ENCODE measurements around the gene FDCSP.
"Not testable (repeated sequence)": the region's sequence is repeated elsewhere in the genome, so short reads cannot be mapped to it uniquely, and the experiment has no call there.

FDCSP gene

DNA sequence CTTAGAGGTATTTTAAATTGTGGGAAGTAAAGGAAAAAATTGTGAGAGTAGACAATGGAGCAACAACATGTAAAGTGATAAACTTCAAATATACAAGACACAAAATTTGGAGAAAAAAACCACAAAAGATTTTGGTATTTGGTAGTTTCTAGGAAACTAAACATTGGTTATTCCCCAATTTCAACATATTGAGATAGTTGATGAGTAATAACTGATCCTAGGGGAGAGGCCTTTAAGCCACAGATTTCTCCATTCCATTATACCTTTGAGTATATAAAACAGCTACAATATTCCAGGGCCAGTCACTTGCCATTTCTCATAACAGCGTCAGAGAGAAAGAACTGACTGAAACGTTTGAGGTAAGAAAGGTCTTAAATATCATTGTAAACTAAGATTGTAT is at the start of gene FDCSP:
TSS of gene FDCSP (plus strand) at position 301 of the 400 bp plus-strand sequence. CDS start 5,071 bp downstream, outside the sequence.
- DNase-seq (ENCODE audit: low spot score), result no peak

DNA sequence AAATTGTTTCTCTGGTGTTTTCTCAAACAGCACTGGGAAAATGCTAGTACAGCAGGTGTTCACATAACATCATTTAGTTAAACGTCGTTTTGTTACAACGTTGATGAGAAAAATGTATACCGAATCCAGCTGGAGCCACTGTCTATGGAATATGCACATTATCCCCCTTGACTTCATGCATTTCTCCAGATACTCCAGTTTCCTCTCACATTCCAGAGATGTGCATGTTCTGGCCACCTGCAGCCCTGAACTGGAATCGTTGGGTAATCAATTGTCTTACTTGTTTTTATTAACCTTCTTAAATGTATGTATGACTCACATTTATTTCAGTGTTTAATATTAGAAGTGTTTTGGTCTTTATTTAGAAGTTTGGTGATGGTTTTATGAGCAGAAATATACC is 48.8 kb upstream of the FDCSP start:
- DNase-seq (ENCODE audit: low spot score), result no peak

DNA sequence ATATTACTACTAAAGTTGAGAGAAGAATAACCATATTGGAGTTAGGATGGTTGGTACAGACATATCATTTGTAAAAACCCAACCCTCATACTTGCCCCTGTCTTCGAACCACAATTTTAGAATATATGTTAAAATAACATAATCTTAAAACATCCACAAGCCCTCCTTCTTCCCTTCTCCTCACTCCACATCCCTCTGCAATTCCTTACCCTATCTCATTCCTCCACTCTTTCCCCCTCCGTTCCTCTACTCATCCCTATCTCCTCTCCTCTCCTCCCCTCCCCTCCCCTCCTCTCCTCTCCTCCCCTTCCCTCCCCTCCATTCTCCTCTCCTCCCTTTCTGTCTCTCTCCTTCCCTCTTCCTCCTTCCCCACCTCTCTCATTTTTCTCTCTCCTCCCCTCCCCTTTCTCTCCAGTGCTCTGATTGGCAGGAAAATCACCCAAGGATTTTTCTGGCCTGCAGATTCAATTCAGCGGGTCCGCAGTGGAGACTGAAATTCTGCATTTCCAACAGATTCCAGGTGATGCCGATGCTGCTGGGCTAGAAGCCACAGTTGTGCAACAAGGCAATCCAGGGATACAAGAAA is 47.8 kb upstream of the FDCSP start:
- DNase-seq (ENCODE audit: low spot score), result no peak

DNA sequence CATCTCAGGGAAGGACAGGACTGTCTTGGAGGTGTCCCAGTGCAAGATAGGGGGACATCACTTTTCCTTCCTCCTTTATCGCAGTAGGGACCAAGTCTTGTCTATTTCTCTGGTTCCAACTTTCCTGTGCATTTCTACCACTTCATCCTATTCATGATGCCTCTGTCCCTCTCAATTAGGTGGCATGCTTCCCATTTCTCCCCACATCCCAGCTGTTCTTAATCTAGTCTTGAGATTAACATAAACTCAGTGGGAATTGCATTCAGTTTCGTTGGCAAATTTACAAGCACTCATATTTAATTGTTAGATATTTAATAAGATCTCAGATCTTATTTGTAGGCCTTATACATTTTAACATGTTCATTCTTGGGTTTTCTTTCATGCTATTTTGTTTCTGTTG is 46.1 kb upstream of the FDCSP start:
- no peak for DNase-seq (ENCODE audit: low spot score)

DNA sequence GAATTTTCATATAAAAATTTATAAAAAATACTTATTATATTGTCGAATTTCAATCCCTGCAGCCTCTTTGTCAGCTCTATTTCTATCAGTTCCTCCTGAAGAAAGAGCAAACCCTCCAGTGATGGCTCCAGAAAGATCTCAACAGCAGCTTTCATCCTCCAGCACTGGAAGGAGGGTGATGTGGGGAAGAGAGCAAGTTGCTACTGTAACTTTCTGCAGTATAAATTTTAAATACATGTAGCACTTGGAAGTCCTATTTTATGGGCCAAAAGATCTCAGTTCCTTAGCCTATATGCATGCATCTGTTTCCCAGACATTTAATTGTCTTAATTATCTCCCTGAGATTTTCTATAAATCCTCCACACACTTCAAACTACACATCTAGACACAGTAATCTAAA is 44.1 kb upstream of the FDCSP start:
- DNase-seq (ENCODE audit: low spot score), result no peak

DNA sequence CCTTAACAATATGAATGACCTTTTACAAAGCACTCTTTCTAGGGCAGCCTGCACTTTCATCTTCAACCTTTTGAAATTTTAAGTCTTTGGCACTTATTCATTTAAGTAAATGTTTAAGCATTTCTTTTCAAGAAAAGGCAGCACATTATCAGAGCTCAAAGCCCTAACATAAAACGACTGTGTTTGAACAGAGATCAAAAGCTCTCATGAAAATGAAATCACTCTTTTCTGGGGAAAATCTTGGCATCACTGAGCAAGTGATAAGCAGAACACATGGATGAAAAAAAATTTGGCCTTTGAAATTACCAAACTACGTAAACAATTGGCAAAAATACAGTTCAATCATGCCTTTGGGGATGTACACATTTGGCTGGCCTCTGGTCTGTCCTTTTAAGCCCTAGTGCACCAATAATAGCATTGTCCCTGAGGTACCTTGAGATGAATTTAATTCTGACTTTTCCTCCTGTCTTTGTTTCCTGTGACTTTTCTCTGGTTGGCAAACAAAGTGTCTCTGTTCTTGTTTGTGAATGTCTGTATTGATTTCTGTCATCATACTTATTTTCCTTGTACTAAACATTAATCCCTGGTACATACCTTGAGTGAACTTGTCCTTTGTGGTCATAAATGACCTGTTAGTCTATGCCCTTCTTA is 43.3 kb upstream of the FDCSP start:
- no peak for DNase-seq (ENCODE audit: low spot score)

DNA sequence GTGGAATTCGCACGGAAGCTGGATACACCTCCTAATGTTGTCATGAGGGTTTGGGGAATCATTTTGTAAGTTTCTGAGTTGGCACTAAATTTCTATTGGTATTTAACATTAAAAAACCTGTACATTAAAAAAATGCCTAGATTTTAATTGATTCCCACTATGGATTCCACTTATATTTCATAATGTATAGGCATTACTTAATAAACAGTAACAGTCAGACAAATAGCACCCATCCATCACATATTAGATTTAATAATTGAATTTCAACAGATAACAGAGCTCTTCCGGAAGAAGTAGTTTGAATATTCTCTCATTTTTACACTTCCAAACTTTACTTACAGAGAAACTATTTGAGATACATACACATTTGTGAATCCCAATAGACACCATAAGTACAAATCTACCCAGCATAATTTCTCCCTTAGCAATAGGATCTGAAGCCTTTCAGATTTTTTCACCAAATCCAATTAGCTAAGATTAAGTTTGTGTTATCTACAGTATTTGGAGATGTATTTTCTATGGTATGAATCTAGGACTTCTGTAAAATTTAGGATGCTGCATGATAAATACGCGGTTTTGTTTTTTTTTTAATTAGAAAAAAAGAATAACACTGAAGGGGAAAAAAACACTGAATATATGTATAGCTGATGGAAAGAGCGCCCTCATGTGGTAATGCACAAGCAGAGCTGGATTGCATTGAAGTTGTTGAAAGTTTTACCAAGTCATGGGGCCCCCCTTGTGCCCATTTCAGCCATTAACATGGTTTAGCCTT is 42.6 kb upstream of the FDCSP start:
- DNase-seq (ENCODE audit: low spot score), result no peak

DNA sequence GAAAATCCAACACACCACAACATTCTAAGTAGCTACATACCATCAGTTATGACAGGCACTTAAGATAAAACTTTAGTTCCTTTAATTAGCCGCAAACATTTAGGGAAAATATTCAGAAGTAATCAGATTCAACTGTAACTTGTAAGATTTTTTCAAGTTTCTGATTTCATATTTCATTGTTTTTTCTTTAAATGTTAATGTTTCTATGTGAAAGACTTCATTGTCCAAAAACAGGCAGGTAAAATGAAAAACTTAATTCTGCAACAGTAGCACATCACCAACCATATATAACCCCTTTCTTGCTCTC is 42.0 kb upstream of the FDCSP start:
- no peak for DNase-seq (ENCODE audit: low spot score)

DNA sequence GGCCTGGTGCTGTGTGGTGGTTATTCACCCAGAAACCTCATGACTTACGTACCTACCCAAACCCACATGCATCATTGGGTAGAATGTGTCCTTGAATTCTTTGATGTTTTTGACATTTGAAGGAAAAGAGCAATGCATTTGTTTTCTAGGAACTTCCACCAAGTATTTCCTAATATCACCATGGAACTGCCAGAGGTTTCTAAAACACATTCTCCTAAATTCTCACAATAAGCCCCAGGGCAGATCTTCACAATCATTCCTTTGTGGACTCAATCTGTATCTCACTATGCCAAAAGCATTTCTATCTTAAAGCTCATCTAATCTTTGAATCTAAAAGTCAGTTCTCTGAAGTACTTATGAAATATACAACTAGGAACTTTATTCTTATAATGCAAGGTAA is 38.7 kb upstream of the FDCSP start:
- no peak for DNase-seq (ENCODE audit: low spot score)

DNA sequence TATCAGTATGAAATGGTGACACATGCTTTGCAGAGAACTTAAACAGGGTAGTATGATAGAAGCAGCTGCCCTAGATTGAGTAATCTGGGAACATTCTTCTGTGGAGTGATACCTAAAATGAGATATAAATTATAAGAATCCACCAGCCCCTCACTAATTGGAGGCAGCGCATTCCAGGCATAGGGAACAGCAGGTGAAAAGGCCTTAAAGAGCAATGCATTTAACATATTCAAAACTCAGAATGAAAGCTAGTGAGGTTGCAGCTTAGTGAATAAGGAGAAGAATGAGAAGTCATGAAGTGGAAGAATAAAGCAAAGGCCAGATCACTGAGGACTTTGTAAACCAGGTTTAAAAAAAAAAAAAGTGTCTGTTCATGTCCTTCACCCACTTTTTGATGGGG is 35.3 kb upstream of the FDCSP start:
- no peak for DNase-seq (ENCODE audit: low spot score)

DNA sequence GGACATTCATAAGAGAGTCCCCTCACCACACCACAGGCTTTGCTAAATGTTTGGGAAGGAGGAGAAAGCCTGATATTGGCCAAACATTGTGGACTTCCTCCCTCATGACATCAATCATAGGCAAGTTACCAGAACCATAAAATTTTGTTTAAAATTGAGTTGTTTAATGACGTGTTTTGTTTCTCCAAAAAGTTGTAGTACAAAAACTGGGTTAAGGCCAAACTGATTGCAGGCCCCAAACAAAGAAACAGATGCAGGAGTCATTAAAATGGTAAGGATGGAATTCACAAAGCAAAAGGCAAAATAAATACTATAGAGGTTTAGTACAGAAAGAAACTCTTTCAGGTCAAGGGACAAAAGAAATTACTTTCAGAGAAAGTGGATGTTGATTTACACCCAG is 34.3 kb upstream of the FDCSP start:
- no peak for DNase-seq (ENCODE audit: low spot score)

DNA sequence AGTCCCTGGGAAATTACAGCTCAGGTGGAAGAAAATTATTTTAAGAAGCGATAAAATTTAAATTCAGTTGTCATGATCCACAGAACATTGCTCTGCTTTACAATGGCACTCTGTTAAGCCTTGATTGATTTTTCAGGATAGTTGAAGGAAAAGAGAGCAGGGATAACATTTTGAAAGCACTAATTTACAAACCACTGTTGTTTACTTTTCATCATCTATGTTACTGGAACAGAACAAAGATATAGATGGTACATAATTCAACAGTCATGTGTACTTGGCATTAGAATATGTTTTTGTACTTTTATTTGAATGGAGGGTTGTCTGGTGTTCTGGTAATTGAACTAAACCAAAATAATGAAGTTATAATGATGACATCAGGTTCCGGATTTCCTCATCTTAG is 33.0 kb upstream of the FDCSP start:
- DNase-seq (ENCODE audit: low spot score), result no peak

DNA sequence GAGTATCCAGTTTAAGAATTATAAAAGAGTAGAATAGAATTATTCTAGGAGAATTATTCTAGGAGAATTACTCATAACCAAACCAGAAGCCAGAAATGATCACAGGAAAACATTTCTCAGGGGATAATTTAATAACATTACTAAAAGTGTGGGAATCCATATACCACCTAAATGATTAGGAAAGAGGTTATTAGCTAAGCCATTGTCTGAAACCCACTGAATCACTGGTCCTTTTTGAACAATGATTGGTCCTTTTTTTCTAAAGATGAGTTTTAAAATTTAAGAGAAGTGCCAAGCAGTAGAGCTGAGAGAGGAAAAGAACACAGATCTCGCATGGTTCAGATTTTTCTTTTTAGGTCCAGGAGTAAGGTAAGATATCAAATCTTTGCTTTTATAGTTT is 30.5 kb upstream of the FDCSP start, which contains the start of gene ODAM:
TSS of gene ODAM (plus strand) at position 301 of the 400 bp plus-strand sequence. CDS start 819 bp downstream, outside the sequence.
- no peak for DNase-seq (ENCODE audit: low spot score)

DNA sequence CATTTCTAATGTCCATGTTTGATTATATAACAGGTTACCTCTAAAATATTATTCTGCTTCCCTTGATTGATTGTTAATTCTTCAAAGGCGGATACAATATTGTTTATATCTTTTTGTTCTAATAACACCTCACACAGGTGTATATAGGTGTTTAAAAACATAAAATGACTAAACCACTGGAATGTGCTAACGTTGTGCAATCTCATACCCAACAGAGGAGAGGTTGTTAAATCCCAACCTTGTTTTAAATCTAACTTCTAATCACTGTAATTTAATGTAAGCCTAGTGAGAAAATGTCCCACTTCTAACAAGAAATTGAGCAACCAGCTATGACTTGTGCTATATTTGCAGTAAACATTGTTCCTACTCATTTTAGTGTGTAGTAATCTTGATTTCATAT is 29.1 kb upstream of the FDCSP start:
- DNase-seq (ENCODE audit: low spot score), result no peak

DNA sequence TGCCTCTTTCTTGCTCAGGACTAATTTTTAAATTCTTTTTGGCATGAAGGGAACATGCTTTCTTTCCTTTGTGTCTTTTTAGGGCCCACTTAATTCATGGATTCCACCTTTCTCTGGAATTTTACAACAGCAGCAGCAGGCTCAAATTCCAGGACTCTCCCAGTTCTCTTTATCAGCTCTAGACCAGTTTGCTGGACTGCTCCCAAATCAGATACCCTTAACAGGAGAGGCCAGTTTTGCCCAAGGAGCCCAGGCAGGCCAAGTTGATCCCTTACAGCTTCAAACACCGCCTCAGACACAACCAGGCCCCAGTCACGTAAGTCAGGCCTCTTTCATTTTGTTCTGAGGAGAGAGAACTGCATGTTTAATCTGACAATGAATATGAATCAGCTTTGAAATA is 28.1 kb upstream of the FDCSP start:
- no peak for DNase-seq (ENCODE audit: low spot score)

DNA sequence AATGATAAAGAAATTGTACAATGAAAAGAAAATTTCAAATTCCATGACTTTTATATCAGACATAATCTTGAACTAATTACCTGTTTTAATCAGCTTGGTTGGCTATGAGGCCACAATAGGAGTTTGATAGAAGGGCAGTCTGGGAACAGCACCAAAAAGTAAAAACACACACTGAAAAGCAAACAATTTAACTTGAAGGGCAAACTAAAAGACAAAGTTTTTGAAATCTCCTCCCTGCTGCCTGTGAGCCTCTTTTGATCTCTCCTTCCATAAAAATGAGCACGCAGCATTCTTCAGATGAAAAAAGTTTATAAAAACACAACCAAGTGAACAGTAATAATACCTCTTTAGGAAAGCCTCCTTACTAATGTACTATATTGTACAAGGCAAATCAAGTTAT is 22.3 kb upstream of the FDCSP start:
- no peak for DNase-seq (ENCODE audit: low spot score)

DNA sequence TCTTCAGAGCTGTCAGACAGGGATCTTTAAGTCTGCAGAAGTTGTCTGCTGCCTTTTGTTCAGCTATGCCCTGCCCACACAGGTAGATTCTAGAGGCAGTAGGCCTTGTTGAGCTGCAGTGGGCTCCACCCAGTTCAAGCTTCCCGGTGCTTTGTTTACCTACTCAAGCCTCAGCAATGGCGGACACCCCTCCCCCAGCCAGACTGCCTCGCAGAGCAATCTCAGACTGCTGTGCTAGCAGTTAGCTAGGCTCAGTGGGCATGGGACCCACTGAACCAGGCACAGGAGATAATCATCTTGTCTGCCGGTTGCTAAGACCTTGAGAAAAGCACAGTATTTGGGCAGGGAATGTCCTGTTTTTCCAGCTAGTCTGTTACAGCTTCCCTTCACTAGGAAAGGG is 13.2 kb upstream of the FDCSP start:
- DNase-seq (ENCODE audit: low spot score), result not testable (repeated sequence)

DNA sequence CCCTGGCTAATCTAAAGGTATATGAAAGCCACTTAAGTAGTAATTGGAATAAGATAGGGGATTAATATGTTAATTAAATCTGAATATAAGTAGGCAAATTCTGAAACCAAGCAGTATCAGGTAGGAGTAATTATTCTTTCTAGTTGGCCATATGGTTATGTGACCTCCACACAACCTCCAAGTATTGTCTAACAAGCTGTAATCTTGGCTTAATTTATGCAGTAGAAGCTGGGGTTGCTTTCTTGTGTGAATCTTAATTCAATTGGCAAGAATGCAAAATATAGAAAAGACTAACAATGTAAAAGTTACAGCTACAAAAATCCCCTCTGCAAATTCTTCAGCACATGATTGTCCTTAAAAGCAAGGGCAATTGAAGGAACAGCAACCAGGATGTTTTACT is 9.8 kb upstream of the FDCSP start:
- not testable (repeated sequence) for DNase-seq (ENCODE audit: low spot score)

DNA sequence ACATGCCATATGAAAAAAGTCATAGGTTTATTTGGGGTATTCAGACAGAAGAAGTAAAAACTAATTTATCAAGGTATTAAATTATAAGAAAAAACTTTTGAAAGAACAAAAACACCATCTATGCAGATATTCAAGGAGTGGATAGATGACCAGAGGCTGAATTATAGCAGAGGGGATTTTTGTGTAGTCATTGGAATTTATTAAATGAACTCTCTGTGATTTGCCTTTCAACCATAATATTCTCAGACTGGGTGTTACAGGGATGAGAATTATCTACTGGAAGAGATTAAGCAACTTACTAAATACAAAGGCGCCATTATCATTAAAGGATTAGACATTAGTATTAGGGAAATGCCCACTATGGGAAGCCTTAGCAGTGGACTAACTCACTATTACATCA is 9.4 kb upstream of the FDCSP start:
- DNase-seq (ENCODE audit: low spot score), result not testable (repeated sequence)

DNA sequence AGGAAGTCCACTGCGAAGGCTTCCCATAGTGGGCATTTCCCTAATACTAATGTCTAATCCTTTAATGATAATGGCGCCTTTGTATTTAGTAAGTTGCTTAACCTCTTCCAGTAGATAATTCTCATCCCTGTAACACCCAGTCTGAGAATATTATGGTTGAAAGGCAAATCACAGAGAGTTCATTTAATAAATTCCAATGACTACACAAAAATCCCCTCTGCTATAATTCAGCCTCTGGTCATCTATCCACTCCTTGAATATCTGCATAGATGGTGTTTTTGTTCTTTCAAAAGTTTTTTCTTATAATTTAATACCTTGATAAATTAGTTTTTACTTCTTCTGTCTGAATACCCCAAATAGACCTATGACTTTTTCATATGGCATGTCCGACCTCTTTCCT is 4.5 kb upstream of the FDCSP start:
- not testable (repeated sequence) for DNase-seq (ENCODE audit: low spot score)

DNA sequence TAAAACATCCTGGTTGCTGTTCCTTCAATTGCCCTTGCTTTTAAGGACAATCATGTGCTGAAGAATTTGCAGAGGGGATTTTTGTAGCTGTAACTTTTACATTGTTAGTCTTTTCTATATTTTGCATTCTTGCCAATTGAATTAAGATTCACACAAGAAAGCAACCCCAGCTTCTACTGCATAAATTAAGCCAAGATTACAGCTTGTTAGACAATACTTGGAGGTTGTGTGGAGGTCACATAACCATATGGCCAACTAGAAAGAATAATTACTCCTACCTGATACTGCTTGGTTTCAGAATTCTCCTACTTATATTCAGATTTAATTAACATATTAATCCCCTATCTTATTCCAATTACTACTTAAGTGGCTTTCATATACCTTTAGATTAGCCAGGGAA is 4.1 kb upstream of the FDCSP start:
- not testable (repeated sequence) for DNase-seq (ENCODE audit: low spot score)

DNA sequence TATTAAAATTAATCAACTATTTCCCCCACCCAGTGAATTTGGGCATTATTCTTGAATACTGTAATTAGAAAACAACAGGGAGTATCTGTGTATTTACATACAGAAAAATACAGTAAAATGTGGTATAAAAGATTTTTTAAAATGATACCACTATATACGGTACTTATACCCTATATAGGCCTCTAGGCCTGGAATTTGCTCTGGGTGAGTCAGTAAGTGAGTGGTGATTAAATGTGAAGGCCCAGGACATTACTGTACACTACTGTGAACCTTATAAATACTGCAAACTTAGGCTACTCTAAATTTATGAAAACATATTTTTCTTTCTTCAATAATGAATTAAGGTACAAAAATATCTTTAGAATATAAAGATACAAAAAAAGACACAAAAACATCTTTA is 10.2 kb downstream of the FDCSP start:
- DNase-seq (ENCODE audit: low spot score), result no peak

DNA sequence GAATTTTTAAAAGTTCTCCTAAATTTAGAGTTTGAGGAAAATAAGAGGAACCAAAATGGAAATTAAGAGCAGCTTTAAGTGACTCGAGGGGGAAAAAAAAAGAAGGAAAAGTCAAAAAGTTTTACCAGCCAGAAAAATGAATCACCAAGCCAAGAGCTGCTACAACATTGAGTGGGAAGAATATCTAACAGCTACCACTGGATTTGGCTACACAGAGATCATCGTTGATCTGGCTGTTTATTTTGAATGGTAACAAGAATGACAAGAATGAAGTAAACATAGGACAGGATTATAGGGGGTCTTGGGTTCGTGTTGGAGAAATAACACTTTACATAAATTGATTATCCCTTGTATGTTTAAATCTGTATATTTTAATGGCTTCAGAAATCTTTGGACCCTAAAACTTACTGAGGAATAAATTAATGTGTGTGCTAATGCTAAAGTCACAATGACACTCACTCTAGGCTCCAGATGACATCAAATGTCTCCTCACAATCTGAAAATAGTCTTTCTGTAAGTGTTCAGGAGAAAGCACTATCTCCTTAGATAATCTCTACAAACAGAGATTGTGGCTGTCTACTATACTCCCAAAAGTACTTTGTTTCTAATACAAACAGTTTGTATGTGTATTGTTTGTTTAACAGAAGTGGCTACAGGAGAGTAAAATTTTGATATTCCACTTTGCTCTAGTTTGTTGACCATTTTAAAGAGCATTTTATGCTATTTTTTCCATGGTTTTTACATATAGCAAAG is 13.4 kb downstream of the FDCSP start:
- no peak for DNase-seq (ENCODE audit: low spot score)

All from AG08395 (cell line).